SK-N-MC (cell line): ENCODE data around the gene HDAC3.

Experiments used
- DNase-seq: peaks from one replicate; pipeline ENCODE4 v3.0.0-alpha.2; 2011; ENCODE audit warnings: low read depth, low spot score
- H3K27ac ChIP-seq: fragments of 200-600 bp; sonication (generic); 2 replicates; pipeline ENCODE4 v1.5.1; 2016; ENCODE audit warnings: mixed run types
- H3K36me3 ChIP-seq: fragments of 200-600 bp; sonication (generic); 2 replicates; pipeline ENCODE4 v1.6.1; 2017; ENCODE audit warnings: antibody characterized with exemption, low read length, mixed read lengths; ENCODE audit not compliant: insufficient read depth
- H3K4me3 ChIP-seq: fragments of 200-600 bp; sonication (generic); 2 replicates; pipeline ENCODE4 v1.5.1; 2016
- H3K9ac ChIP-seq: fragments of 200-600 bp; sonication (generic); 2 replicates; pipeline ENCODE4 v1.8.0; 2017; ENCODE audit warnings: mixed run types, mixed read lengths; ENCODE audit not compliant: insufficient read length
- H3K9me3 ChIP-seq: fragments of 200-600 bp; sonication (generic); 2 replicates; pipeline ENCODE4 v1.6.1; 2017; ENCODE audit warnings: low read depth, mild to moderate bottlenecking, antibody characterized with exemption, low read length, moderate library complexity, mixed read lengths
- EZH2 ChIP-seq: fragments of 200-600 bp; sonication (generic); IDR thresholded peaks from one replicate; pipeline ENCODE4 v1.6.1; 2017; ENCODE audit warnings: antibody characterized with exemption
- FOXP2 ChIP-seq: optimal IDR thresholded peaks from 2 replicates; pipeline ENCODE3; 2011; ENCODE audit warnings: mild to moderate bottlenecking, moderate library complexity; ENCODE audit not compliant: insufficient read depth; ENCODE audit errors: extremely low read length, control extremely low read depth
- POLR2AphosphoS5 ChIP-seq: IDR thresholded peaks from 2 replicates; pipeline ENCODE4 v1.6.1; 2012; ENCODE audit warnings: mild to moderate bottlenecking, low read depth, low read length, borderline replicate concordance

Gene HDAC3

DNA sequence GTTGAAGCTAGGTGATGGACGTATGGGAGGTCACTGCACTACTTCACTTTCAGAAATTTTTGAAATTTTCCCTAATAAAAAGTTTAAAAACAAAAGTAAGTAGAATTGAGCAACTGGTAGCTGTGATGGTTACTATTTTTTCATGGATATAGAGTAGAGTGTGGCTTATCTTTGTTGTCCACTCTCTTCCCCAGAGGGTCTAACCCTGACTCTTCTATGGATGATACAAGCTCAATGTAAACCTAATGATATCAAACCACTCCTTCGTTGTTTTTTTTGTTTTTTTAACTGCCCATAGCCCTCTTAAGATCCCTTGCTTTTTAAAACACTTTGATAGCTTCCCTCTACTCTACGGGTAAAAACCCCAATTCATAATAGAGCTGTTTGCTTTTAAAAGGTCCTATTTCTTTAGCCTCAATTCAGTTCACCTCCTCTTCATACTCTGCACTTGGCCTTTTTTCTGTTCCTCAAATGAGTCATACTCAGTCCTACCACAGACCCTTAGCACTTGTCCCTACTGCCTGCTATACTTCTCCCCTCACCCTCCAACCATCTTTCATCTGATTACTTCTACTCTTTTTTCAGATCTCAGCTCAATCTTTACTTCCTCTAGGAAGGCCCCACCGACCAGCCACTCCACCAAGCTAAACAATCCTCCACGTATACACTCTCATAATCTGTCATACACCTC, 2.6 kb downstream of the HDAC3 start:
- Histone ChIP-seq H3K9me3 (no peaks in the 10 kb centered on the region), H3K36me3 (peaks cover 40% of the 10 kb centered on the region), H3K9ac (no peak overlapping the region), H3K4me3 (no peak overlapping the region), H3K27ac (no peak overlapping the region)
- DNase-seq, result no peak
- TF ChIP-seq POLR2AphosphoS5 (no peak), EZH2 (no peak), FOXP2 (no peak)

DNA sequence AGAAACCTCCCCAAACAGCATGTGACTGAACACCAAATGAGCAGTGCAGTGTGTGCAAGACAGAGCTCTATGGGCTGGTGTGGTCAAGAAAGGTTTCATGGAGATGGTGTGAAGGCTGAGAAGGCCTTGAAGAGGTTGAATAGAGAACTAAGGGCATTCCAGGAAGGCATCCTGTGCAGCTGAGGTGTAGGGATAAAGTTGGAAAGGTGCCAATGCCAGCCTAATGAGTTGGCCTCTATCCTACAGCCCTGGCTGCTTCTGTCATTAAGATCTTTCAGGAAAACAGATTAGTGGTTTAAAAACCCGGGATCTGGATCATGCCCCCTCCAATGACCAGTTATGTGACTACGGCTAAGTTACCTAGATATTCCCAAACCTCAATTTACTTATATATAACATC, 4.0 kb downstream of the HDAC3 start:
- Histone ChIP-seq H3K27ac (no peak overlapping the region), H3K36me3 (peaks cover 54% of the 10 kb centered on the region)
- no peak for DNase-seq

DNA sequence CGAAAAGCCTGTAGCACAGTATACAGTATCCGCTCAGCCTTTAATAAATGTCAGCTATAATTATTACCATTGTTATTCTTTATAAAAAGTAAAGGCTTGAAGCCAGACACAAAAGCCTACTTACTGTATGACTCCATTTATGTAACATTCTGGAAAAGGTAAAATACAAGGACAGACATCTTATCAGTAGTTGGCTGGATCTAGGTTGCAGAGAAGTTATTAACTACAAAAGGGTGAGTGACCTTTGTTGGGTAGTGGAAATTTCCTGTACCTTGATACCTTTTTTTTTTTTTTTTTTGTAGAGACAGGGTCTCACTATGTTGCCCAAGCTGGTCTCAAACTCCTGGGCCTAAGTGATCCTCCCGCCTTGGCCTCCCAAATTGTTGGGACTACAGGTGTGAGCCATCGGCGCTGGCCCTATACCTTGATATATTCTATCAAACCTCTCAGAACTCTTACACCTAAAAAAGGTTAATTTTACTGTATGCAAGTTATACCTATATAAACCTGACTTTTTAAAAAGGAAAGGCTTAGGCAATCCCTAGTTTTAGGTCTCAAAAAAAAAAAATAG, 6.0 kb downstream of the HDAC3 start:
- no peak for DNase-seq
- Histone ChIP-seq H3K9me3 (no peaks in the 10 kb centered on the region), H3K27ac (no peak overlapping the region), H3K4me3 (no peak overlapping the region), H3K36me3 (peaks cover 61% of the 10 kb centered on the region), H3K9ac (no peak overlapping the region)
- TF ChIP-seq FOXP2, result no peak
- TF ChIP-seq EZH2, result no peak
- no peak for TF ChIP-seq POLR2AphosphoS5

More for the DNA sequence above, 4.0 kb downstream of the HDAC3 start:
- TF ChIP-seq POLR2AphosphoS5, result no peak
- TF ChIP-seq EZH2, result no peak
- TF ChIP-seq FOXP2, result no peak
- Histone ChIP-seq H3K9me3 (no peaks in the 10 kb centered on the region), H3K4me3 (no peak overlapping the region), H3K9ac (no peak overlapping the region)

DNA sequence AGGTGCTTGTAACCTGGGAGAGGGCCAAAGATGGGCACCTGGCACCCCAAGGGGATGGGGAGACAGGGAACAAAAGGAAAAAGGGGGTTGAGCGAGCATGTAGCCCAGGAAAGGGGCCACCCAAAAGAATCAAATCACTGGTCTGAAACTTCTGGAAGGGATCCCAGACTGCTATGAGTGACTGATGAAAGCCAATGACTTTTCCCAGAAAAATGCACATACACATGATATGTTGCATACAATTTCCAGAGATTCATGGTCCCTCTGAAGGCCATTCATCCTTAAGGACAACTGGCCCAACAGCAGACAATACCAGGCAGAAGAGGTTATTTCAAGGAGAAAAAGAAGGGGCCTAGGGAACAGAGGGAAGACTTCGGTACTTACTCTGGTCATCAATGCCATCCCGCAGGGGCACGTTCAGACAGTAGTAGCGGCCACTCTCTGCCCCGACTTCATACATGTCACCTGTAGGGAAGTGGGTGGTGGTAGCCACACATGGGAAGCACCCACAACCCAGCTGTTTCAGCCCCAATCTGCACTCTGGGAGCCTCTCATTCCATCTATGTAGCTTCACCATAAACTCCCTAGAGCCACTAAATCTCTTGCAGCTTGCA, 8.4 kb downstream of the HDAC3 start:
- no peaks in the 10 kb centered on the region for H3K9me3 ChIP-seq
- peaks cover 73% of the 10 kb centered on the region for H3K36me3 ChIP-seq
- DNase-seq, result no peak
- no peak overlapping the region for H3K27ac ChIP-seq
- H3K9ac ChIP-seq, result no peak overlapping the region
- H3K4me3 ChIP-seq, result no peak overlapping the region
- TF ChIP-seq EZH2, result no peak
- TF ChIP-seq FOXP2, result no peak
- no peak for TF ChIP-seq POLR2AphosphoS5

DNA sequence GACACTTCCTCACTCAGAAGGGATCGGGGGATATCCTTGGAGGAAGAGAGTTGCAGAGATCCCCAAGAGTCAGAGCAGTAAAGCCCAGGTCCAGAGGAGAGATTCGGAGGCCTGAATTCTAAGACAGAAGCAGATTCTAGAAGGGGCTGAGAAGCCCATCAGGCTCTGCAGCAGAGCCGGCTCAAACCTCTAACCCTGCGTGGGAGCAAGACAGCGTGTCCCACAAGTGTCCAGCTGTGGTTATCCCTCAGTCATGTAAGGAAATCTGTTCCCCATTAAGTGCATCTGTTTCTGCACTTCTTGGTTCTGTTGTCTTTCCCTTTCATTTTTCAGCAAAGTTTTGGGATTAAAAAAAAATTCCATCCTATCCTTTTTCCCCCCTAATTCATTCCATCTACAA, 13.0 kb downstream of the HDAC3 start:
- H3K27ac ChIP-seq, result peak overlapping the region; percentile 78

DNA sequence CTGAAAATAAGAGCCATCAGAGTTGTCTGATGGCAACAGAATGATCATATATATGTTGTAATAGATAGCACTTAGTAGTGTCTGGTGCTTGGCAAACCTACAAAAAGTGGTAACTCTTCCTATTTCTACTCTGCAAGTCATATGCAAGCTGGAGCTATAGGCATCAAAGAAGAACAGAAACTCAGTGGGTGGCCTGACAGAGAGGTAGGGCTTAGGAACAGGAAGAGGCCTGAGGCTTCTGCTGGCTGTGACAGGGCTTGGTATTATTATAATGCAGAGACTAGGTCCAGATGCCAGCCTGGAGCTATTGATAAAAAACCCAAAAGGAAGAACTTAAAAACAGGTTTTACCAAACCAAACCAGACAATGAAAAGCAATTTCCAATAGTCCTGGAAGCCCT, 13.5 kb downstream of the HDAC3 start:
- DNase-seq, result no peak
- Histone ChIP-seq H3K9me3 (no peaks in the 10 kb centered on the region), H3K36me3 (peaks cover 65% of the 10 kb centered on the region), H3K9ac (no peak overlapping the region), H3K4me3 (peak overlapping the region; percentile 20; the same call in 1 of the 2 replicates), H3K27ac (peak overlapping the region; percentile 78)
- TF ChIP-seq POLR2AphosphoS5 (no peak), FOXP2 (no peak), EZH2 (no peak)

More for the DNA sequence above, 13.0 kb downstream of the HDAC3 start:
- no peak for DNase-seq
- H3K4me3 ChIP-seq, result peak overlapping the region; percentile 20; the same call in 1 of the 2 replicates
- H3K9ac ChIP-seq, result no peak overlapping the region
- H3K9me3 ChIP-seq, result no peaks in the 10 kb centered on the region
- peaks cover 70% of the 10 kb centered on the region for H3K36me3 ChIP-seq
- TF ChIP-seq EZH2, result no peak
- no peak for TF ChIP-seq FOXP2
- no peak for TF ChIP-seq POLR2AphosphoS5

DNA sequence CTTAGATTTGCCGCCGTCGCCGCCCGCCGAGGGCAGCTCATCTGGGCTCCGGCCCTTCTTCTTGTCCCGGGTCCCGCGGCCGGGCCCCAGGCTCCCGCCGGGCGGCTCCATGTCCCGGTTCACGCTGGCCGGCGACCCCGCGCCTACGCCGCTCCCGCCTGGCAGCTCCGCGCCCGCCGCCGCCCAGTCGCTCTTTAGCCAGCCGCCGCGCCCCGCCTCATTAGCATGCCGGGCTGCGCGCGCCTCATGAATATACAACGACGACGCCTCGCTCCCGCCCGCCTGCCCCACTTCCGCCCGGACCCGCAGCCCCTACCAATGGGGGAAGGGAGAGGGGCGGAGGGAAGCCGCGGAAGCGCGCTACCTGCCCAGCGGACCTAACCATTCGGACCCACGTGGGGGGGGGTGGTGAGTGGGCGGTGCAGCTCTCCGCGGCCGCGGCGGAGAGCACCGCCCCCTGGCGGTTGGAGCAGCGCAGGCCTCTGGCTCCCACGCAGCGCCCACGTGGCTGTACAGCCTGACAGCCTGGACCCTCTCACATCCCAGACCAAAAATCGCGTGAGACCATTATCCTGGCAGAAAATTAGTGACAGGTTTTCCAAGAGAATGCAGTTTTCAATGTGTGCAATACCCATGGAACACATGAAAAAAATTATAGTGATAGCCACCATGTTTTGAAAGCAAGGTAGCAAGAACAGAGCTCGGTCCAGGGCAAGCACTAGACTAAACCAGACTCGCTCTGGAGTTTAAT, 17.7 kb downstream of the HDAC3 start, which contains the start of gene DIAPH1:
TSS of gene DIAPH1 (minus strand) at position 197 of the 751 bp plus-strand sequence. CDS start at position 111, 86 bp downstream.
- Histone ChIP-seq H3K9ac (peak within 1 kb of the TSS; percentile 91), H3K27ac (peak within 1 kb of the TSS; percentile 63), H3K9me3 (no peaks in the 10 kb centered on the region), H3K4me3 (peak within 1 kb of the TSS; percentile 93), H3K36me3 (peaks cover 44% of the 10 kb centered on the region)
- peak; percentile 66 for DNase-seq
- TF ChIP-seq EZH2, result no peak
- peak; percentile 56; the same call in 1 of the 2 replicates for TF ChIP-seq POLR2AphosphoS5

DNA sequence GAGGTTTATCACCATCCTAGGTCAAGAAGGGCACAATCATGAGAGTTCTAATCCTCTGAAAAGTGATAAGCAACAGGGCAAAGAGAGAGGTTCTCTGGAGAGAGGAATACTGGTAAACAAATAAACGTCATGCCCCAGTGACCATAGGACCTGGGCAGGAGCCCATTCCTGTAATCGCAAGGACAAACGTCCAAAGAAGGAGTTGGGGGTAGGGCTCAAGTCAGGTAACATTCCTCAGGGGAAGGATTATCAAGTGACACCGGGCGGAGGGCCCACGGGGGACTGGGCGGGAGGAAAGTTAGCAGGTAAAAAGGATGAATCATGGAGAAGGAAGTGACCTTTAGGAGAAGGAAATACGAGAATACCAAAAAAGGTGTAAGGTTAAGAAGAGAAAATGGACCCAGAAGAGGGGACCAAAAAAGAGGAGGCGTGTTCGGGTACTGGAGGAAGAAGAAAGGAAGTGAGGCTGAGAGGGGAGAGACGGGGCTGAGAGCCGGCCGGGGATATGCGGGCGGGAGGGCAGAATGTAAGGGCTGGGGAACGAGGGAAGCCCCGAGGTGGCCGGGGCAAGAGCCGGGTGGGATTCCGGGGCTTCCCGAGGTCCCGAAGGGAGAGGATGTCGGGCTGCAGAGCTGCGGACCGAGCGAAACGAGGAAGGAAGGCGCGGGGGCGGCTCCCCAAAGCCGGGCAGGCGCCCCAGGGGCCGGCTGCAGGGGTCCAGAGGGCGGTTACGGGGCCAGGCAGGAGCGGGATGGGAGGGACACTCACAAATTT, 18.4 kb downstream of the HDAC3 start:
- DNase-seq, result no peak
- Histone ChIP-seq H3K27ac (no peak overlapping the region; the same call in 1 of the 2 replicates), H3K4me3 (peak overlapping the region; percentile 93), H3K36me3 (peaks cover 36% of the 10 kb centered on the region), H3K9ac (peak overlapping the region; percentile 91), H3K9me3 (no peaks in the 10 kb centered on the region)
- no peak for TF ChIP-seq EZH2
- no peak for TF ChIP-seq POLR2AphosphoS5
- no peak for TF ChIP-seq FOXP2
